H9 (cell line): ENCODE data around the gene JARID2. TPM values are rescaled to one million over a fixed set of nuclear protein-coding genes. Genes with fewer than 3 reads are reported as not detected.

Source experiments
- DNase-seq: peaks from one replicate; pipeline ENCODE4 v3.0.0-alpha.2; 2017
- H2AFZ ChIP-seq: one replicate; pipeline ENCODE4 v1.6.1; 2013; ENCODE audit warnings: mild to moderate bottlenecking, low read length, control low read depth, moderate library complexity
- H2AK5ac ChIP-seq: 2 replicates; pipeline ENCODE4 v1.6.1; 2013; ENCODE audit warnings: low read length, control low read depth, mixed read lengths; ENCODE audit not compliant: insufficient read length
- H2BK120ac ChIP-seq: one replicate; pipeline ENCODE4 v1.6.1; 2013; ENCODE audit warnings: low read depth, mild to moderate bottlenecking, low read length, control low read depth, inconsistent platforms; ENCODE audit not compliant: poor library complexity, severe bottlenecking
- H2BK12ac ChIP-seq: 2 replicates; pipeline ENCODE4 v1.6.1; 2013; ENCODE audit warnings: low read length, control low read depth, mixed read lengths, low read depth; ENCODE audit not compliant: insufficient read length
- H2BK15ac ChIP-seq: 2 replicates; pipeline ENCODE4 v1.6.1; 2013; ENCODE audit warnings: low read depth, low read length, control low read depth
- H2BK20ac ChIP-seq: one replicate; pipeline ENCODE4 v1.6.1; 2013; ENCODE audit warnings: low read depth, mild to moderate bottlenecking, low read length, control low read depth, inconsistent platforms; ENCODE audit not compliant: poor library complexity, severe bottlenecking
- H2BK5ac ChIP-seq: 2 replicates; pipeline ENCODE4 v1.6.1; 2013; ENCODE audit warnings: low read length, control low read depth, mixed read lengths; ENCODE audit not compliant: insufficient read length
- H3K14ac ChIP-seq: 2 replicates; pipeline ENCODE4 v1.6.1; 2013; ENCODE audit warnings: low read length, control low read depth; ENCODE audit not compliant: insufficient read depth
- H3K18ac ChIP-seq: 2 replicates; pipeline ENCODE4 v1.6.1; 2013; ENCODE audit warnings: low read depth, mild to moderate bottlenecking, mixed read lengths, low read length, control low read depth; ENCODE audit not compliant: insufficient read length
- H3K23ac ChIP-seq: 2 replicates; pipeline ENCODE4 v1.6.1; 2013; ENCODE audit warnings: low read length, control low read depth, mixed read lengths, low read depth; ENCODE audit not compliant: insufficient read length
- H3K23me2 ChIP-seq: 2 replicates; pipeline ENCODE4 v1.6.1; 2013; ENCODE audit warnings: low read depth, mild to moderate bottlenecking, mixed read lengths, low read length, control low read depth; ENCODE audit not compliant: insufficient read length, poor library complexity, severe bottlenecking
- H3K27ac ChIP-seq: 2 replicates; pipeline ENCODE4 v1.5.1; 2013; ENCODE audit warnings: low read length, control low read depth, mixed read lengths, low read depth; ENCODE audit not compliant: insufficient read length
- H3K27me3 ChIP-seq: 2 replicates; pipeline ENCODE4 v1.6.1; 2013; ENCODE audit warnings: low read length, control low read depth, inconsistent platforms; ENCODE audit not compliant: insufficient read depth
- H3K4ac ChIP-seq: 2 replicates; pipeline ENCODE4 v1.6.1; 2013; ENCODE audit warnings: low read depth, mild to moderate bottlenecking, control low read depth, inconsistent platforms, low read length, moderate library complexity
- H3K4me1 ChIP-seq: 2 replicates; pipeline ENCODE4 v1.6.1; 2013; ENCODE audit warnings: low read length, control low read depth, inconsistent platforms; ENCODE audit not compliant: insufficient read depth
- H3K4me2 ChIP-seq: 2 replicates; pipeline ENCODE4 v1.6.1; 2013; ENCODE audit warnings: low read length, control low read depth, mixed read lengths; ENCODE audit not compliant: insufficient read length, insufficient read depth
- H3K56ac ChIP-seq: 2 replicates; pipeline ENCODE4 v1.6.1; 2013; ENCODE audit warnings: low read depth, mild to moderate bottlenecking, mixed read lengths, low read length, control low read depth; ENCODE audit not compliant: insufficient read length
- H3K79me1 ChIP-seq: 2 replicates; pipeline ENCODE4 v1.6.1; 2013; ENCODE audit warnings: low read depth, mild to moderate bottlenecking, moderate library complexity, low read length, control low read depth, inconsistent platforms; ENCODE audit not compliant: insufficient read depth, poor library complexity, severe bottlenecking
- H3K79me2 ChIP-seq: 2 replicates; pipeline ENCODE4 v1.6.1; 2013; ENCODE audit warnings: low read length, control low read depth, inconsistent platforms; ENCODE audit not compliant: insufficient read depth
- H3K9ac ChIP-seq: 2 replicates; pipeline ENCODE4 v1.6.1; 2013; ENCODE audit warnings: low read length, control low read depth, mixed read lengths; ENCODE audit not compliant: insufficient read length; ENCODE audit errors: extremely low read depth
- H3K9me3 ChIP-seq: one replicate; pipeline ENCODE4 v1.6.1; 2013; ENCODE audit warnings: low read depth, low read length, inconsistent platforms; ENCODE audit not compliant: control insufficient read depth
- H3T11ph ChIP-seq: one replicate; pipeline ENCODE4 v1.6.1; 2013; ENCODE audit warnings: mild to moderate bottlenecking, low read length, control low read depth, inconsistent platforms
- H4K20me1 ChIP-seq: one replicate; pipeline ENCODE4 v1.6.1; 2013; ENCODE audit not compliant: control insufficient read depth, insufficient read length, insufficient read depth
- H4K5ac ChIP-seq: 2 replicates; pipeline ENCODE4 v1.6.1; 2013; ENCODE audit warnings: low read depth, mild to moderate bottlenecking, mixed read lengths, low read length, control low read depth; ENCODE audit not compliant: insufficient read length
- H4K8ac ChIP-seq: replicated peaks from 2 replicates; pipeline ENCODE4 v1.6.1; 2013; ENCODE audit warnings: low read length, control low read depth, mixed read lengths, low read depth; ENCODE audit not compliant: insufficient read length
- H4K91ac ChIP-seq: 2 replicates; pipeline ENCODE4 v1.6.1; 2013; ENCODE audit warnings: low read depth, mild to moderate bottlenecking, moderate library complexity, mixed read lengths, low read length, control low read depth; ENCODE audit not compliant: insufficient read length
- H3K27ac Mint-ChIP-seq, 3 experiments: 2 replicates in 2 of 3; 3 replicates in 1 of 3; pipeline ENCODE4 v1.8.0; 2020 to 2021; ENCODE audit warnings: mixed read lengths in 3 of 3, mild to moderate bottlenecking in 1 of 3, moderate library complexity in 1 of 3
- H3K27me3 Mint-ChIP-seq: 2 replicates; pipeline ENCODE4 v1.8.0; 2021; ENCODE audit warnings: low read depth, mild to moderate bottlenecking, moderate library complexity, mixed read lengths
- H3K36me3 Mint-ChIP-seq, 3 experiments: 2 replicates in 2 of 3; 3 replicates in 1 of 3; pipeline ENCODE4 v1.8.0; 2020 to 2021; ENCODE audit warnings: low read depth in 3 of 3, mixed read lengths in 3 of 3; ENCODE audit not compliant: insufficient read depth in 1 of 3
- H3K4me1 Mint-ChIP-seq, 2 experiments: 2 replicates each; pipeline ENCODE4 v1.8.0; 2020; ENCODE audit warnings: mixed read lengths in 2 of 2
- H3K4me3 Mint-ChIP-seq, 2 experiments: 2 replicates in 1 of 2; 3 replicates in 1 of 2; pipeline ENCODE4 v1.8.0; 2020 to 2021; ENCODE audit warnings: mild to moderate bottlenecking in 2 of 2, mixed read lengths in 2 of 2, moderate library complexity in 1 of 2
- H3K9me3 Mint-ChIP-seq, 2 experiments: 2 replicates in 1 of 2; 3 replicates in 1 of 2; pipeline ENCODE4 v1.8.0; 2020; ENCODE audit warnings: mild to moderate bottlenecking in 2 of 2, mixed read lengths in 2 of 2, moderate library complexity in 1 of 2
- WGBS: extraction: QIAGEN DNeasy Blood & Tissue Kit; methylation state at CpG from one replicate; pipeline ENCODE4 v1.1.7; 2013; ENCODE audit warnings: missing lambda C conversion rate, low lambda C conversion rate, mixed read lengths; ENCODE audit not compliant: insufficient read length; ENCODE audit errors: extremely low coverage; 5-methylcytosine and 5-hydroxymethylcytosine counted together
- total RNA-seq: library from RNA; stranded (reverse); gene quantifications from 2 replicates; pipeline ENCODE4 v1.2.1, GENCODE V29; 2021
- TF ChIP-seq, protein P1 (sequence below): fragments of 200-600 bp; sonication (generic); conservative IDR thresholded peaks from 3 replicates; pipeline ENCODE4 v1.8.0; 2021; ENCODE audit warnings: antibody characterized with exemption, mild to moderate bottlenecking

JARID2 gene
- total RNA-seq, 1 experiment from 2014 or later: 174 TPM

DNA sequence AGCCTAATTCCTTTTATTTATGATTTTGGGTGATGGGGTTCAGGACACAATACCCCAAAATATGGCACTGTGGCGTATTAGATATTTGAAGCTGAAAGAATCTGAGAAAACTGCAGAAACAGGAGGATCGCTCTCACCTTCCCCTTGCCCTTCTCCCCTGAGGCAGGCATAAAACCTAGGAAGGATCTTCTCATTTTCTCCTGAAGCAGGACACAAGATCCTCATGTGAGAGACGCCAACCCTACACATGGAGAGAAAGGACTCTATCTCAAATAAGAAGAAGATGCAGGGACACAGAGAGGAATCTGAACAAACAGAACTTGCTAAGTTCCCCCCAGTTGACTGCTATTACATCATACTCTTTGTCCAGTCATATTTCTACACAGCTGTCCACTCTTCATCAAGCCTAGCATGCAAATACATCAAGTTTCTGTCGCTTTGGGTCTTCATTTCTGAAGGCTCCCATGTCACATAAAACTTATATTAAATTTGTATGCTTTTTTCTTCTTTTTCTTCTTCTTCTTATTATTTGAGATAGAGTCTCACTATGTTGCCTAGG is 307.9 kb downstream of the JARID2 start:
- Mint-ChIP-seq H3K27me3 (no peaks in the 10 kb centered on the region; the same call in 1 of the 2 replicates), H3K36me3 (peaks cover 0 to 10% (median 2%) of the 10 kb centered on the region in 3 experiments; a peak in 2 of 7 replicates), H3K4me3 (no peak overlapping the region), H3K4me1 (peaks cover 50 to 56% of the 10 kb centered on the region in 2 experiments), H3K9me3 (no peaks in the 10 kb centered on the region), H3K27ac (no peak overlapping the region; a peak in 1 of 7 replicates)
- no peak overlapping the region for H3K4ac ChIP-seq
- H2BK15ac ChIP-seq: no peak overlapping the region
- H3K27ac ChIP-seq: no peak overlapping the region
- no peak overlapping the region for H4K91ac ChIP-seq
- no peaks in the 10 kb centered on the region; the same call in 1 of the 2 replicates for H3K27me3 ChIP-seq
- no peak overlapping the region for H4K5ac ChIP-seq
- no peak overlapping the region for H3K56ac ChIP-seq
- no peaks in the 10 kb centered on the region for H3K79me2 ChIP-seq
- H3K23ac ChIP-seq: no peak overlapping the region
- H2BK12ac ChIP-seq: no peak overlapping the region
- H2BK120ac ChIP-seq: no peak overlapping the region
- H3K18ac ChIP-seq: no peak overlapping the region
- no peak overlapping the region for H4K8ac ChIP-seq
- H3K23me2 ChIP-seq: no peaks in the 10 kb centered on the region
- H3K9me3 ChIP-seq: no peaks in the 10 kb centered on the region
- TF ChIP-seq, protein P1, sequence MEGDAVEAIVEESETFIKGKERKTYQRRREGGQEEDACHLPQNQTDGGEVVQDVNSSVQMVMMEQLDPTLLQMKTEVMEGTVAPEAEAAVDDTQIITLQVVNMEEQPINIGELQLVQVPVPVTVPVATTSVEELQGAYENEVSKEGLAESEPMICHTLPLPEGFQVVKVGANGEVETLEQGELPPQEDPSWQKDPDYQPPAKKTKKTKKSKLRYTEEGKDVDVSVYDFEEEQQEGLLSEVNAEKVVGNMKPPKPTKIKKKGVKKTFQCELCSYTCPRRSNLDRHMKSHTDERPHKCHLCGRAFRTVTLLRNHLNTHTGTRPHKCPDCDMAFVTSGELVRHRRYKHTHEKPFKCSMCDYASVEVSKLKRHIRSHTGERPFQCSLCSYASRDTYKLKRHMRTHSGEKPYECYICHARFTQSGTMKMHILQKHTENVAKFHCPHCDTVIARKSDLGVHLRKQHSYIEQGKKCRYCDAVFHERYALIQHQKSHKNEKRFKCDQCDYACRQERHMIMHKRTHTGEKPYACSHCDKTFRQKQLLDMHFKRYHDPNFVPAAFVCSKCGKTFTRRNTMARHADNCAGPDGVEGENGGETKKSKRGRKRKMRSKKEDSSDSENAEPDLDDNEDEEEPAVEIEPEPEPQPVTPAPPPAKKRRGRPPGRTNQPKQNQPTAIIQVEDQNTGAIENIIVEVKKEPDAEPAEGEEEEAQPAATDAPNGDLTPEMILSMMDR: no peak
- DNase-seq: no peak
- no peak overlapping the region for H2BK5ac ChIP-seq
- no CpG with 5 or more reads among the region's 4 CpGs for WGBS
- no peak overlapping the region for H2AK5ac ChIP-seq
- no peak overlapping the region for H3T11ph ChIP-seq
- no peak overlapping the region for H3K14ac ChIP-seq
- no peak overlapping the region for H2AFZ ChIP-seq
- H3K9ac ChIP-seq: no peak overlapping the region
- H4K20me1 ChIP-seq: no peaks in the 10 kb centered on the region
- H2BK20ac ChIP-seq: no peak overlapping the region
- H3K79me1 ChIP-seq: no peaks in the 10 kb centered on the region
- peaks cover 14% of the 10 kb centered on the region for H3K4me1 ChIP-seq
- no peak overlapping the region for H3K4me2 ChIP-seq
